Measurements from ENCODE around the gene SLC8A1.

Gene SLC8A1

DNA sequence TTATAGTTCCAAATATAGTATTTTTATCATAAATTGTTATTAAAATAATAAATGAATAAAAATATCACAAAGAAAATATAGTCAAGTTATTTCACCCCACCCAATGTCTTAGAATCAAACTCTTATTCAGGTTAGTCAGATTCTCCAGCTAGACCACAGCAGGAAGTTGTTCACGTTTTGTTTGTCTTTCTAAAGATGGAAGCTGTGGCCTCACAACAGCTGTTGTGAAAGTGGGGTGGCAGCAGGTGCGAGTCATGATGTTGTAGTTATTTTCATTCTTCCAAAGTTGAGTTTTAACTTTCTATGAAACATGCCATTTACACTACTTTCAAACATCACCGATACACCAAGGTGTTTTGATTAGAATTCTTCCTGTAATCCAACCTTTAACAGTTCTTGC lies 272.9 kb downstream of the SLC8A1 start:
- H3K9ac ChIP-seq (ENCODE audit: insufficient read length), result no peak overlapping the region
- H3K27ac ChIP-seq, result no peak overlapping the region
- DNase-seq (ENCODE audit: low read depth, low spot score), result no peak
- no peak overlapping the region for H3K4me3 ChIP-seq
- TF ChIP-seq POLR2AphosphoS5 (IDR thresholded peaks at IDR 0.05; ENCODE audit: borderline replicate concordance, low read depth, low read length), result no peak
- TF ChIP-seq EZH2 (IDR thresholded peaks at IDR 0.05), result no peak
- TF ChIP-seq FOXP2 (optimal IDR thresholded peaks at IDR 0.05; ENCODE audit: control extremely low read depth, extremely low read length, insufficient read depth), result no peak
- no peaks in the 10 kb centered on the region for H3K36me3 ChIP-seq (ENCODE audit: insufficient read depth, low read length)
- no peaks in the 10 kb centered on the region for H3K9me3 ChIP-seq (ENCODE audit: low read depth, low read length)

DNA sequence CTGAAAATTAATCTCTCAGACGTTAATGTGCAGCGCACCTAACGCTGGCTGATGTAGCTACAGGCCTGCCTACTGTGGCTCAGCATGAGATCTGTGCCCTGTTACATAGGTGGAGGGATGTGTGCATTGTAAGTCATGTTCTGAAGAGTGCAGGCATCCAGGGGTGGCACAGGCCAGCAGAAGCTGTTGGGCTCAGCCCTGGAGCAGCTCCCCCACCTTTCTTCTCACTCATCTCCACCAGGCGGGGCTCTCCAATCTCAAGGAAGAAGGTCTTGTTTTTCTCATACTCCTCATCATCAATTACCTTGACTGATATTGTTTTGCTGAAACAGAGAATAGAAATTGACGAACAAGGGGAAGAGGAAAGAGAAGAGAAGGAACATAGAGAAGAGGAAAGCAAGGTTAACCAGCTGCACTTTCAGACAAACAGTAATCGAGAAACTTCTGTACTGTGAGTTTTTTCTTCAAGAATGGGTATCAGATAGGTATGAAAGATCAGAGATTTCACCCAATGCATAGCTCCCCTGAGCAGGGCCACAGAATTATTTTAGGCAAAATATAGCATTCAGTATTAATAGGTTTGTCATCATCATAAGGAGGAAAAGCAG lies 273.6 kb downstream of the SLC8A1 start:
- no peaks in the 10 kb centered on the region for H3K36me3 ChIP-seq (ENCODE audit: insufficient read depth, low read length)
- H3K9me3 ChIP-seq (ENCODE audit: low read depth, low read length), result no peaks in the 10 kb centered on the region
- no peak overlapping the region for H3K27ac ChIP-seq
- no peak overlapping the region for H3K4me3 ChIP-seq
- TF ChIP-seq POLR2AphosphoS5 (IDR thresholded peaks at IDR 0.05; ENCODE audit: borderline replicate concordance, low read depth, low read length), result no peak
- no peak for TF ChIP-seq FOXP2 (optimal IDR thresholded peaks at IDR 0.05; ENCODE audit: control extremely low read depth, extremely low read length, insufficient read depth)
- TF ChIP-seq EZH2 (IDR thresholded peaks at IDR 0.05), result no peak
- no peak for DNase-seq (ENCODE audit: low read depth, low spot score)
- no peak overlapping the region for H3K9ac ChIP-seq (ENCODE audit: insufficient read length)

DNA sequence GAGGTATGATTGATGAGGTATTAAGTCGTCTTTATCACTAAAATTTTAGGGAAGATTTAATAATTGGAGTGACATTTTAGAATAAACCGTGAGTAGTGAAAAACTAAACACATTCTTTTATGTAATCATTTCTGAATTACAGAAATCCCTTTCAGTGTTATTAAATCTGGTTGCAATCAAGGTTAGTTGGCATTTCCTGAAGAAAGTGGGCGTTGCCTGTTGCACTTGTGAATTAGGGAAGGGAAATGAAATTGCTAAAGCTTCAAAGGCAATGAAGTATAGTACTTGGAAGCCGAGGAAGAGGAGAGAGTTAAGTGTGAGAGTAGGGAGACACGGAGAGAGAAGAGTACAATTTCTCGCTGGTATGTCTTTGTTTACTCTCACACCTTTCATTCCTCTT lies 274.5 kb downstream of the SLC8A1 start:
- DNase-seq (ENCODE audit: low read depth, low spot score), result peak; percentile 30
- Histone ChIP-seq H3K4me3 (peak overlapping the region; percentile 28), H3K36me3 (ENCODE audit: insufficient read depth, low read length) (no peaks in the 10 kb centered on the region), H3K9me3 (ENCODE audit: low read depth, low read length) (no peaks in the 10 kb centered on the region), H3K27ac (peak overlapping the region; percentile 61; the same call in 1 of the 2 replicates), H3K9ac (ENCODE audit: insufficient read length) (no peak overlapping the region)
- TF ChIP-seq EZH2 (IDR thresholded peaks at IDR 0.05) (no peak), FOXP2 (optimal IDR thresholded peaks at IDR 0.05; ENCODE audit: control extremely low read depth, extremely low read length, insufficient read depth) (no peak), POLR2AphosphoS5 (IDR thresholded peaks at IDR 0.05; ENCODE audit: borderline replicate concordance, low read depth, low read length) (no peak)

DNA sequence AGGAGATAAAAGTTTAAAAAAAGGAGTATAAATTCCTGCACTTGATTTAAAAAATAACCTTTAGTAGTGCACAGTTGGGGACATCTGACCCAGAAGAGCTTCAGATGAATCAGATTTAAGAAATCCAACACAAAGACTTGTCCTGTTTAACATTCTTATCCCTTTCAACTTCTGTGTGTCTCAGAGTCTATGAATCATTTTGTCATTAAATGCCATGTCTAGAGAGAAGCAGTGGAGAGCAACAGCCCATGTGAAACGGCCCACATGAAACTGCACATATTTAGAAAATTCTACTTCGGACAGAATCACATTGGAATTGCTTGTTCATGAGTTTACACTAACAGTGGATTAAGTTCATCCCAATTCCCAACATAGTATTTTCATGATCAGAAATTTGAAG lies 278.6 kb downstream of the SLC8A1 start:
- no peaks in the 10 kb centered on the region for H3K9me3 ChIP-seq (ENCODE audit: low read depth, low read length)
- H3K27ac ChIP-seq, result no peak overlapping the region
- DNase-seq (ENCODE audit: low read depth, low spot score), result no peak
- H3K36me3 ChIP-seq (ENCODE audit: insufficient read depth, low read length), result no peaks in the 10 kb centered on the region
- H3K9ac ChIP-seq (ENCODE audit: insufficient read length), result no peak overlapping the region
- TF ChIP-seq POLR2AphosphoS5 (IDR thresholded peaks at IDR 0.05; ENCODE audit: borderline replicate concordance, low read depth, low read length) (no peak), FOXP2 (optimal IDR thresholded peaks at IDR 0.05; ENCODE audit: control extremely low read depth, extremely low read length, insufficient read depth) (no peak), EZH2 (IDR thresholded peaks at IDR 0.05) (no peak)
- H3K4me3 ChIP-seq, result no peak overlapping the region

DNA sequence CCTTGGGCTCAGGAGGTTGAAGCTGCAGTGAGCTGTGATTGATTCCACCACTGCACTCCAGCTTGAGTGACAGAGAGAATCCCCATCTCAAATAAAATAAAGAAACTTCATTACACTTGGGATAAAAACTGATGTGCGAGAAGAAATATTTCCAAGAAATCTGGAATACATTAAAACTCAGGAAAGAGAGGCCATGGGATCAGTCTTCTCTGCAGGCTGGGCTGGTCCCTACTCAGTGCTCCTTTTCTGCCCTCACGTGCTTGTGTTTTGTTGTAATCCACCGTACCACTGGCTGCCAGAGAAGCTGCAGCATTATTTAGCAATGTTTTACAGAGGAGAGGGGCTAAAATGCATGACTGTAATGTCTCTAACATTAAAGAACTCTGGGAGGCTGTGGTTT lies 282.0 kb downstream of the SLC8A1 start:
- H3K9ac ChIP-seq (ENCODE audit: insufficient read length), result no peak overlapping the region
- no peak for DNase-seq (ENCODE audit: low read depth, low spot score)
- no peaks in the 10 kb centered on the region for H3K36me3 ChIP-seq (ENCODE audit: insufficient read depth, low read length)
- H3K9me3 ChIP-seq (ENCODE audit: low read depth, low read length), result no peaks in the 10 kb centered on the region
- no peak for TF ChIP-seq POLR2AphosphoS5 (IDR thresholded peaks at IDR 0.05; ENCODE audit: borderline replicate concordance, low read depth, low read length)
- no peak for TF ChIP-seq FOXP2 (optimal IDR thresholded peaks at IDR 0.05; ENCODE audit: control extremely low read depth, extremely low read length, insufficient read depth)
- no peak for TF ChIP-seq EZH2 (IDR thresholded peaks at IDR 0.05)
- H3K27ac ChIP-seq, result no peak overlapping the region
- H3K4me3 ChIP-seq, result no peak overlapping the region

DNA sequence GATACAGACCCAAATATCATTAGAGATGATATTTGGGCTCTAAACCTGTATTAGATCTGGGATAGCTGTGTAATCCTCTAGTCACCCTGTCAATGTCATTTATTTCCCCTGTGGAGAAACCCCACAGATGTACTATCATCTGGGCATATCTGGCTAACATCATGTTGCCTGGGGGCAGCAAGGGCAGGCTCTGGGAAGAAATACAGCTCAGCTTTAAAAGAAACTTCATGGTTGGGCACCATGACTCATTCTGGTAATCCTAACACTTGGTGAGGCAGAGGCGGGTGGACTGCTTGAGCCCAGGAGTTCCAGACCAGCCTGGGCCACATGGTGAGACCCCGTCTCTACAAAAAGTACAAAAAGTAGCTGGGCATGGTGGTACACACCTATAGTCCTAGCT lies 282.5 kb downstream of the SLC8A1 start:
- Histone ChIP-seq H3K9me3 (ENCODE audit: low read depth, low read length) (no peaks in the 10 kb centered on the region), H3K36me3 (ENCODE audit: insufficient read depth, low read length) (no peaks in the 10 kb centered on the region), H3K27ac (no peak overlapping the region), H3K9ac (ENCODE audit: insufficient read length) (no peak overlapping the region), H3K4me3 (no peak overlapping the region)
- TF ChIP-seq FOXP2 (optimal IDR thresholded peaks at IDR 0.05; ENCODE audit: control extremely low read depth, extremely low read length, insufficient read depth) (no peak), POLR2AphosphoS5 (IDR thresholded peaks at IDR 0.05; ENCODE audit: borderline replicate concordance, low read depth, low read length) (no peak), EZH2 (IDR thresholded peaks at IDR 0.05) (no peak)
- DNase-seq (ENCODE audit: low read depth, low spot score), result no peak

DNA sequence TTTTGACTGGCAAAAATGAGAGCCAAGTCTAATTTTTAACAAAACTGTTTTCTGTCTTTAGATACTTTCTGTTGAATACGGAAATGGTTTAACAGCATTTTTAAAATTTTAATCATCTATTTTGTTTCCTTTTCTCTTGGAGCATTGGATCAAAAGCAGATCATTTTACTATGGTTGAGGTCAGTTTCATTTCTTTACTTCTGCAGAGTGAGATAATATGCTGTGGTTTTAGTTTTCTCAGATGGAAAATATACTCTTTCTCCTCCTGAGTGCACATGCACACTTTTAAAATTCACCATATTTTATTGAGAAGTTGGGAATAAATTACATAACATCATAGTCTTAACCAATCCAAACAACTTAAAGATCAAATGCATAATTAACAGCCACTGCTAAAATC lies 283.3 kb downstream of the SLC8A1 start:
- H3K36me3 ChIP-seq (ENCODE audit: insufficient read depth, low read length), result no peaks in the 10 kb centered on the region
- no peak overlapping the region for H3K9ac ChIP-seq (ENCODE audit: insufficient read length)
- no peak overlapping the region for H3K4me3 ChIP-seq
- H3K9me3 ChIP-seq (ENCODE audit: low read depth, low read length), result no peaks in the 10 kb centered on the region
- no peak for DNase-seq (ENCODE audit: low read depth, low spot score)
- H3K27ac ChIP-seq, result no peak overlapping the region
- TF ChIP-seq POLR2AphosphoS5 (IDR thresholded peaks at IDR 0.05; ENCODE audit: borderline replicate concordance, low read depth, low read length), result no peak
- TF ChIP-seq EZH2 (IDR thresholded peaks at IDR 0.05), result no peak
- TF ChIP-seq FOXP2 (optimal IDR thresholded peaks at IDR 0.05; ENCODE audit: control extremely low read depth, extremely low read length, insufficient read depth), result no peak

DNA sequence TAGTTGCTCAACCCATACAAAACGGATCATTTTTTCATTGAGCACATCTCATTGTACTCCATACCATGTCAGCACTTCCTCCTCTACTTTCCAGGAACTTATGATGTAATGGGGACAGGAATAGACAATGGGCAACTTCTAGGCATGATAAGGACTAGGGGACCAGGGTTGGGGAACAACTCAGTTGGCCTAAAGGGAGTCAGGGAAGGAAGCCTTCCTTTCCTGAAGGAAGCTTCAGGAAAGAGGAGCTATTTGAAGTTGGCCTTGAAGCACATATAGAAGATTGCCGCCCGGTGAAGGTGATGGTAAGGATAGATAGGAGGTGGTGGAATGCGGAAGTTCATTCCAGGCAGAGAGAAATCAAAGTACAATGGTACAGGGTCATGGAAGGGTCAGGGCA lies 283.9 kb downstream of the SLC8A1 start:
- Histone ChIP-seq H3K9me3 (ENCODE audit: low read depth, low read length) (no peaks in the 10 kb centered on the region), H3K27ac (no peak overlapping the region), H3K4me3 (no peak overlapping the region), H3K9ac (ENCODE audit: insufficient read length) (no peak overlapping the region), H3K36me3 (ENCODE audit: insufficient read depth, low read length) (no peaks in the 10 kb centered on the region)
- no peak for DNase-seq (ENCODE audit: low read depth, low spot score)
- TF ChIP-seq POLR2AphosphoS5 (IDR thresholded peaks at IDR 0.05; ENCODE audit: borderline replicate concordance, low read depth, low read length), result no peak
- no peak for TF ChIP-seq FOXP2 (optimal IDR thresholded peaks at IDR 0.05; ENCODE audit: control extremely low read depth, extremely low read length, insufficient read depth)
- no peak for TF ChIP-seq EZH2 (IDR thresholded peaks at IDR 0.05)

DNA sequence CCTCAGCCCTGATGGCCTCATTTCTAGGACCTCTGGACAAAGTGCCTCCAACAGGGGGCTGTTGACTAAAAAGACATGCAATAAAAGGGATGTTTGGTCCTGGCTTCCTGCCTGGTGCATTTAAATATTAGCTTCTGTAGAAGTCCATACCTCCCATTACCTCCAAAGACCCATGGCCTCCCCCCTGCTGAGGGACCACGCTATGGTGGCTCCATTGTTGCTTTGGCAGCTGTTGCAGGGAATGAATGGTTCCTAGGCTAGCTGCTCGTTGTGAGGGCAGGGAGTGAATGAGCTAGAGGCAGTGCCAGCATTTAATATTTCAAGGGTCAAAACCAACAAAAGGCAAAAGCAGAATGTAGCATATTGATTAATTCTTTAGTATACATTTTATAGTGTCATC lies 285.9 kb downstream of the SLC8A1 start:
- H3K9ac ChIP-seq (ENCODE audit: insufficient read length), result no peak overlapping the region
- H3K4me3 ChIP-seq, result no peak overlapping the region
- H3K27ac ChIP-seq, result no peak overlapping the region
- TF ChIP-seq EZH2 (IDR thresholded peaks at IDR 0.05), result no peak
- TF ChIP-seq POLR2AphosphoS5 (IDR thresholded peaks at IDR 0.05; ENCODE audit: borderline replicate concordance, low read depth, low read length), result no peak
- TF ChIP-seq FOXP2 (optimal IDR thresholded peaks at IDR 0.05; ENCODE audit: control extremely low read depth, extremely low read length, insufficient read depth), result no peak
- H3K9me3 ChIP-seq (ENCODE audit: low read depth, low read length), result no peaks in the 10 kb centered on the region
- no peaks in the 10 kb centered on the region for H3K36me3 ChIP-seq (ENCODE audit: insufficient read depth, low read length)
- no peak for DNase-seq (ENCODE audit: low read depth, low spot score)
